ENCODE data around the gene MMP24.

DNA sequence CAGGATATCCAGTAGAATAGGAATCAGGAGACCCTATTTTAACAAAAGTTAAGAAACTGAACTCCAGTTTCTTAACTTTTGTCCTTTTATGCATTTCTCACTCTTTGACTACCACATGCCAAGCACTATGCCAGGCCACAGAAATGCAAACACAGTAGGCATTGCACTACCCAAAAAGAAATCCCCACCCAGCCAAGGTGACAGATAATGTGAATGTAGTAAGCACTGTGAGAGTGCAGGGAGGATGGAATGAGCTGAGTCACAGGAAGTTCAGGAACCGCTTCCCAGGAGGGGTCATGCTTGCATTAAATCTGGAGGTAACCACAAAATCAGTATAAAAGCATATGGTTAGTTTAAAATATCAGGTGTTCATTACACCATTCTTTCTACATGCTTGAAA is 85.8 kb downstream of the MMP24 start:
- TF ChIP-seq, protein P1, sequence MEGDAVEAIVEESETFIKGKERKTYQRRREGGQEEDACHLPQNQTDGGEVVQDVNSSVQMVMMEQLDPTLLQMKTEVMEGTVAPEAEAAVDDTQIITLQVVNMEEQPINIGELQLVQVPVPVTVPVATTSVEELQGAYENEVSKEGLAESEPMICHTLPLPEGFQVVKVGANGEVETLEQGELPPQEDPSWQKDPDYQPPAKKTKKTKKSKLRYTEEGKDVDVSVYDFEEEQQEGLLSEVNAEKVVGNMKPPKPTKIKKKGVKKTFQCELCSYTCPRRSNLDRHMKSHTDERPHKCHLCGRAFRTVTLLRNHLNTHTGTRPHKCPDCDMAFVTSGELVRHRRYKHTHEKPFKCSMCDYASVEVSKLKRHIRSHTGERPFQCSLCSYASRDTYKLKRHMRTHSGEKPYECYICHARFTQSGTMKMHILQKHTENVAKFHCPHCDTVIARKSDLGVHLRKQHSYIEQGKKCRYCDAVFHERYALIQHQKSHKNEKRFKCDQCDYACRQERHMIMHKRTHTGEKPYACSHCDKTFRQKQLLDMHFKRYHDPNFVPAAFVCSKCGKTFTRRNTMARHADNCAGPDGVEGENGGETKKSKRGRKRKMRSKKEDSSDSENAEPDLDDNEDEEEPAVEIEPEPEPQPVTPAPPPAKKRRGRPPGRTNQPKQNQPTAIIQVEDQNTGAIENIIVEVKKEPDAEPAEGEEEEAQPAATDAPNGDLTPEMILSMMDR (IDR thresholded peaks at IDR 0.05 in 8 of 11, conservative IDR thresholded peaks at IDR 0.05 in 3 of 11), result no peak
- TF ChIP-seq POLR2A (IDR thresholded peaks at IDR 0.05), result no peak

All from spleen (tissue), 7 donors.